HG03103 (cell line): ENCODE data around the gene NSL1.

Experiments
- ATAC-seq: cut with Tn5 transposase; IDR thresholded peaks from one replicate; pipeline ENCODE4 v1.9.1; 2021; ENCODE audit warnings: low read depth; ENCODE audit not compliant: unreplicated experiment

The NSL1 gene, protein sequence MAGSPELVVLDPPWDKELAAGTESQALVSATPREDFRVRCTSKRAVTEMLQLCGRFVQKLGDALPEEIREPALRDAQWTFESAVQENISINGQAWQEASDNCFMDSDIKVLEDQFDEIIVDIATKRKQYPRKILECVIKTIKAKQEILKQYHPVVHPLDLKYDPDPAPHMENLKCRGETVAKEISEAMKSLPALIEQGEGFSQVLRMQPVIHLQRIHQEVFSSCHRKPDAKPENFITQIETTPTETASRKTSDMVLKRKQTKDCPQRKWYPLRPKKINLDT

DNA sequence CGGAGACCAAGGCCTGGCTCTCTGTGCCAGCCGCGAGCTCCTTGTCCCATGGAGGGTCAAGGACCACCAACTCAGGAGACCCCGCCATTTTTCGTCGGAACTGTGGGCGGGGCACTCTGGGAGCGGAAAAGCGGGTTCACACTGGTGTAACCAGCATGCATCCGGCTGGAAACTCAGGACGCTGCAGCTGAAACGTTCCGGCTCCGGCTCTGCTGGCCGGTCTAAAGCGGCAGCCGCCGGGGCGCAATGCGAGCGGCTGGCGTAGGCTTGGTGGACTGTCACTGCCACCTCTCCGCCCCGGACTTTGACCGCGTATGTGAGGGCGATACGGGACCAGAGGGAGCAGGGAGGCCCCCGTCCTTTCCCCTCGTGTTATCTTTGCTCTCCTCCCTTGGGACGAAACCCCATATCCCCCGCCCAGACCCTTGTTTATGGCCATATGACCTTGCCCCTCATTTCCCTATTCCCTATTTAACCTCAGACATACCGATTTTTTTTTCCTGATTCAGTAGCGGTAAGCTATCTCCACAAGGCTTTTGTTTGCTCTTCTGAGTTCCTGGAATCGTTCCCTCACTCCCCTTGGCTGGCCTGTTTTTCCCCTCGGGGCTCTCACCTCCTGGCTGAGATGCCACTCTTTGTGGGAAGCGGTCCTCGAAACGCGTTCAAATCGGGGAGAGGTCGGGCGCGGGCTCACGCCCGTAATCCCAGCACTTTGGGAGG lies at the start of gene NSL1, which contains the start of gene TATDN3:
NSL1 (minus strand) TSS at position 102 of the 720 bp plus-strand sequence; CDS start at position 88, 14 bp downstream.
TATDN3 (plus strand) TSS at position 219 of the 720 bp plus-strand sequence; CDS start at position 247, 28 bp downstream.
- peak; percentile 49 for ATAC-seq

DNA sequence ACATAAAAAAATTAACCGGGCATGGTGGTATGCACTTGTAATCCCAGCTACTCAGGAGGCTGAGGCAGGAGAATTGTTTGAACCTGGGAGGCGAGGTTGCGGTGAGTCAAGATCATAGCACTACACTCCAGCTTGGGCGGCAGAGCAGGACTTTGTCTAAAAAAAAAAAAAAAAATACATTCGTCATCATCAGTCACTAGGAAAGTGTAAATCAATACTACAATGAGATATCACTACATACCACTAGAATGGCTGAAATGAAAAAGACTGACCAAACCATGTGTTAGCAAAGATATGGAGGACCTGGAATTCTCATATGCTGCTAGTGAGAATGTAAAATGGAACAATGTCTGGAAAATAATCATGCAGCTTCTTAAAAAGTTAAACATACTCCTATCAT lies 46.6 kb upstream of the NSL1 start:
- no peak for ATAC-seq

DNA sequence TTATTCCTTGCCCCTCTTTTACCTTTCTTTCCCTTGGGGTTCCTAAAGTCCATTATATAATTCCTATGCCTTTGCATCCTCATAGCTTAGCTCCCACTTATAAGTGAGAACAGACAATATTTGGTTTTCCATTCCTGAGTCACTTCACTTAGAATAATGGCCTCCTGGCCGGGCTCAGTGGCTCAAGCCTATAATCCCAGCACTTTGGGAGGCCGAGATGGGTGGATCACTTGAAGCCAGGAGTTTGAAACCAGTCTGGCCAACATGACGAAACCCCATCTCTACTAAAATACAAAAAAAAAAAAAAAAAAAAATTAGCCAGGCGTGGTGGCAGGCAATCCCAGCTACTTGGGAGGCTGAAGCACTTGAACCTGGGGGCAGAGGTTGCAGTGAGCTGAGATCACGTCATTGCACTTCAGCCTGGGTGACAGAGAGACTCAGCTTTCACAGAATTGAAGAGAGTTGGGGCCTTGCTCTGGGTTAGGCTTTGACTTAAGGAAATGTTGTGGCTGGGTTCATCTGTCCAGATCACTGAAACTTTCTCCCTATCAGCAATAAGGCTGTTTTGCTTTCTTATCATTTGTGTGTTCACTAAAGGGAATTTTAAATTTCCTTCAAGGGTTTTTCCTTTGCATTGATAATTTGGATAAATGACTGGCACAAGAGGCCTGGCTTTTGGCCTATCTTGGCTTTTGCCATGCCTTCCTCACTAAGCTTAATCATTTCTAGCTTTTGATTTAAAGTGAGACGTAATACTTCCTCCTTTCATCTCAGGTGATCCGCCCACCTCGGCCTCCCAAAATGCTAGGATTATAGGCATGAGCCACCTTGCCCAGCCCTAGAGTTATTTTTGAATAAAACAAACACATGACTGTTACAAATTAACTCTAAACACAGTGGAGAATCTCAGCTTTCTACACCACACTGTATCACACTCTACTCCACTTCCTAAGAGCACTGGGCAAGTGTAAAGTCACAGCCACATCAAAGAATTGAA lies 41.9 kb upstream of the NSL1 start:
- peak; percentile 67 for ATAC-seq

DNA sequence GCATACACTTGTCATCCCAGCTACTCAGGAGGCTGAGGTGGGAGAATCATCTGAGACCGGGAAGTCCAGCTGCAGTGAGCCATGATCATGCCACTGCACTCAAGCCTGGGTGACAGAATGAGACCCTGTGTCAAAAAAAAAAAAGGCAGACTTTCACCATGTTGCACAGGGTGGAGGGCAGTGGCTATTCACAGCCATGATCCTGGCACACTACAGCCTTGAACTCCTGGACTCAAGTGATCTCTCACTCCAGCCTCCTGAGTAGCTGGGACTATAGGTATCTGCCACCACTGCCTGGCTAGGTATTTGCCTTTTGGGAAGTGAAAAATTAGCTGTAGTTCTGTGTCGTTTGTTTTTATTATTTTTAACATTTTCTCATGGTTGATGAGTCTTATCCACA lies 36.8 kb upstream of the NSL1 start:
- no peak for ATAC-seq

DNA sequence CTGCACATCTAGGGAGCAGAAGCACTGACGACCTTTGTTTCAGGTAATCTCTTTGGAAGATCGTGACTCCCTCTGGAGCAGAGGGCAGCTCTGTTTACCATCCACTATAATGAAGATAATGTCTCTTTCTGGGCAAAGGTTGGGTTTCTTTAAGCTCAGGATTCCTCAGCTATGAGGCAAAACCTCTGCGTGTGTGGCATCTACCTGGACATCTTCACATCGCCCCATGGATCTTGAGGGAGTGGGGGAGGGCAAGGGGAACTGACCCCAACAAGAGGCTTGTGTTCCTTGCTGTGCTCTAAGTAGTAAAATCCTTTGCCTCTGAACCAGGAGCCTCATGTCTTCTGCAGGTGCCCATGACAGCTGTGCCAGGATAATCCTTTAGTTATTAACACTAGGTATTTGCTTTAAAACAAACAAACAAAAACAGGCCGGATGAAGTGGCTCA lies 36.3 kb upstream of the NSL1 start:
- no peak for ATAC-seq

DNA sequence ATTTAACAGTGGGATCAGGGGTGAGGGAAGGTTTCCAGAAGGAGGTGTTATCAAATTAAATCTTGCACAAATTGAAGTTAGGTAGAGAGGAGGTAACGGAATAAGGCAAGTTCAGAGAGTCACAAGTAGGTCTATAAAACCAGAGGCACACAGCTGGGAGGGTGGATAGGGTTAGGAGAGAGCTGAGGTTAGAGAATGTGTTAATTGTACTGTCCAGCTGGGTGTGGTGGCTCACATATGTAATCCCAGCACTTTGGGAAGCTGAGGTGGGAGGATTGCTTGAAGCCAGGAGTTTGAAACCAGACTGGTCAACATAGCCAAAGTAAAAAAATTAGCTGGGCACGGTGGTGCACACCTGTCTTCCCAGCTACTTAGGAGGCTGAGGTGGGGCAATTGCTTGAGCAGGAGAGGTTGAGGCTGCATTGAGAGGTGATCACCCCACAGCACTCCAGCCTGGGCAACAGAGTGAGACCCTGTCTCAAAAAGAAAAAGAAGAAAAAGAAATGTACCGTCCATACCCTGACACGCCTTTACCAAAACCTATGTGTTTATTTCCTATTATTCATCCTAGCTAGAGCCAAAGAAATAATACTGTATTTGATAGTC lies 35.7 kb upstream of the NSL1 start:
- no peak for ATAC-seq

DNA sequence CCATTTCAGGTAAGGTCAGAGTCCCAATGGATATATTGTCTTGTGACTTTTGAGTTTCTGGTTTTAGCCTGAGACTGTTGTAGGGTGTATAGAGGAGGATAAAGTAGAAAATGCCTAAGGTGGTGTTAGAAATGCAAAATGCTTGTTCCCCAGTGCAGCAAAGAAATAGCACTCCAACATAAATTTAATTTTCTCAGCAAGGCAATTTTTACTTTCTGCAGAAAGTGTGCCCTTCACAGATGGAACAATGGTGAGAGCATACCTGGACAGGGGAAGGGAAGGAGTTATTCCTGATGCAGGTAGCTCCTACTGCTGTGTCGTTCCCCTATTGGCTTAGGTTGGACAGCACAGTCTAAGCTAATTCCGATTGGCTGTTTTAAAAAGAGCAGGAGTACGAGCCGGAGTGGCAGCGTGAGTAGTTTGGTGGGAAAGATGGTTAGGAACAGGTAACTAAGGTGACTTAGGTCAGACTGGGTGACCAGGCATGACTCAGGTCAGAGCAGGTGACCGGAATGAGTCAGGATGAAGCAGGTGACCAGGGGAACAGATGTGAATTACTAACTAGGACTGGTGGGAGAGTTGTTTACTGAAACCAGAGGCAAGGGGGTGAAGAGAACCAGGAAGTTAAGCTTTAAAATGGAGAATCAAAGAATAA lies 34.3 kb upstream of the NSL1 start:
- no peak for ATAC-seq

DNA sequence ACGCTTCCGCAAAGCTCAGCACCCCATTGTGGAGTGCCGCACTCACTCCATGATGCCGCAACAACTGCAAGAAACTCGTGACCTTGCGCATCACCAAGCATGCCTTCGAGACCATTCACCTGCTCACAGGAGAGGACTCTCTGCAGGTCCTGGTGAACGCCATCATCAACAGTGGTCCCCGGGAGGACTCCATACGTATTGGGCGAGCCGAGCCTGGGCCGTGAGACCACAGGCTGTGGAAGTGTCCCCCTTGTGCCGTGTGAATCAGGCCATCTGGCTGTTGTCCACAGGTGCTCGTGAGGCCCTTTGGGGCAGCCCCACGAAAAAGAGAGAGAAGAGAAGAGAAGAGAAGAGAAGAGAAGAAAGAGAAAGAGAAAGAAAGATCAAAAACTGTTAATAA lies 32.6 kb upstream of the NSL1 start:
- ATAC-seq = no peak

DNA sequence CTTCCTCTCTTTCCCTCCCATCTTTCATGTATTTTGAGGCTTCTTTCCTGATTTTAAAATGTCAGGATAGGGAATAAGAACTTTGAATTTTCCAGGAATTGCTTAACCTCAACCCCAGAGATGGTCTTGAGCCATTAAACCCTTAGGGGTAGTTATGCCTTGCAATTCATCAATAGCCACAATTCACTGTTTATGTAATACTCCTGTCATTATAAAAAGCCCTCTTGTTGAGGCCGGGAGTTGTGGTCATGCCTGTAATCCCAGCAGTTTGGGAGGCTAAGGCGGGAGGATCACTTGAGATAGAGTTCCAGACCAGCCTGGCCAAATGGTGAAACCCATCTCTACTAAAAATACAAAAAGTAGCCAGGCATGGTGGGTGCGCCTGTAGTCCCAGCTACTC lies 31.4 kb upstream of the NSL1 start:
- ATAC-seq = no peak

DNA sequence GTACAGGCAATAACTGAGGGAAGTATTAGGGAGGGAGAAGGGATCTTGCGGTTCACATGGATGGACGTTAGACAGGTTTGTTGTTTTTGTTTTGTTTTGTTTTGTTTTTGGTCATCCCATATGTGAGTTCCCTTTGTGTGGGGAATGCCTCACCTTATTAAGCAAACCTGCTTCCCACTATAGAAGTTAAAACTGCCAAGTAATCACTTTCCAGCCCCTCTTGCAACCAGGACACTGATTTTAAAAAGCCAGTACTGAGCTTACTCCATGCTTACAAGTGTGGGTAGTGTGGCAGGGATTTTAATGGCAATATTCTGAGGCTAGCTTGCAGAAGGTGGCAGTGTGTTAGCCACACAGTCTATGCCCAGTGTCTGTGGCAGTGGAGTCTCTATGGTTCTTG lies 29.4 kb upstream of the NSL1 start:
- no peak for ATAC-seq

DNA sequence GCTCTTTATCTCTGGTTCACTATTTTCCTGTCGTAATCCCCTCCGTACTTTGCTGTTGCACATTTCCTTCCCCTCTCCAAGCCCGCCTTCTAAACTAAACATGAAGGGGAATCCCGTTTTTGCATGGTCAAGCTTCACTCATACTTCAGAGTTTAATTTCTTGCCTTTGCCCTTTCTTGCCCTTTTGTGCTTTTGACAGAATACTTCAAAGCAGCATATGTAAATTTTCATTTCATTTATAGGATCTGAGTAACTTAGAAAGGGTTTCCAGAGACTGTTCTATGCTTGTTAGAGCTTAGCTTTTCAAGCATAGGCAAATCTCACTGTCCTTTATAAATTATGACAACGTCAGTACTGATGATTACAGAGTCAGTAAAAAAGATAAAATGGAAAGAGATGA lies 28.1 kb upstream of the NSL1 start:
- ATAC-seq = peak; percentile 53

DNA sequence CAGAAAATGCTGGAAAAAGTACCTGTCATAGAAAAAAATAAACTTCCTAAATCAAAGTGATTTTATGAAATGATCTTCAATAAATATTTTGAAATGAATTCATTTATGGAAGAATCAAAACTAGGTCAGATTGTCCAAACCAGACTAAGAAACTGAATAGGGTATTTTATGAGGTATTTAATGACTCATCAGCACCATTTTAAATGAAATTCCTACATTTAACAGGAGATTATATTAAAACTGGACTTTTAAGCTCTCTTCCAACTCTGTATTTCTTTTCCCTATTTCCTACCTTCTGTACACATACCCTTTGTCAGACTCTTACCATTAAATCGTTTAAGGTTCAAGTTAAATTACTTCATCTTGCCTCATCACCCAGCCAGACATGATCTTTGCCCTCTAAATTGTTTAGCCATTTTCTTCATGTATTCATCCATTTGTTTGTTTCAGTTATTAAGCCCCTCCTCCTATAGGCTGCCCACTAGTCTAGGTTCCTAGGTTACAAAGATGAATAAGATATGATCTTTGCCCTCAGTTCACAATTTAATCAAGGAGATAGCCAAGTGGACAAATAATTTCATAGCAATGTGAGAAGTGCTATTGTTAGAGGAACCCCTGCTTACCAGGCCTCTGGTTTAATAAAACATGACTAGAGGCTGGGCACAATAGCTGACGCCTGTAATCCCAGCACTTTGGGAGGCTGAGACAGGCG lies 25.1 kb upstream of the NSL1 start:
- no peak for ATAC-seq

DNA sequence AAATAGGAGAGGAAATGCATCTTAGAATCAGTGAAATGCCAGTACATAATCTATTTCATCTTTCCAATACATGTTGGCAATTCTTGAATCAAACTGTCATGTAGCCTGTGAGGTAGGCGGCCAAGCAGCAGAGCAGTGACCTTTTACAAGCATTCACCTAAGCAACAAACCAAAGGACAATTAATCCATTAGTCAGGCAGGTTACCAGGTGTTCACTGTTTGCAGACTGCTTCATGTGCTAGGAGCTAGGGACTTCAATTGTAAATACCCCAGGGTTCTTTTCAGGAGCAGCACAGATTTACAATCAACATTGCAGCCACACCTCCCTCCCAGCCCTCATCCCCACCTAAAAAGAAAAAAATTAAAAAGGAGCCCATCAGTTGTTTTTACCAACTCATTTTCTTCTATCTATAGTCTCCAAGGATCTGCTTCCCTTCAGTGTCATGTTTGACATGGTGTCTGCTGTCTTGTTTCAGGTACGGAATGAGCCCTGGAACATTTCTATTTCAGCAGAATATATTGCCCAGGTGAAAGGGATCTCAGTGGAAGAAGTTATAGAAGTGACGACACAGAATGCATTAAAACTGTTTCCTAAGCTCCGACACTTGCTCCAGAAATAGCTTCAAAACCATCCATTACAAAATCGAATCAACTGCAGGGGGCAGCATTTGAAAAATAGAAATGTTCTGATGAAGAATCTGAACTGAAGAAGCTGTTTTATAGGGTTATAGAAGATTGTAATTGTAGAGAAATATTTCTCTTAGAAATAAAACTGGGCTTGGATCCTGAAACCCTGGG lies 23.2 kb upstream of the NSL1 start:
- ATAC-seq = no peak

DNA sequence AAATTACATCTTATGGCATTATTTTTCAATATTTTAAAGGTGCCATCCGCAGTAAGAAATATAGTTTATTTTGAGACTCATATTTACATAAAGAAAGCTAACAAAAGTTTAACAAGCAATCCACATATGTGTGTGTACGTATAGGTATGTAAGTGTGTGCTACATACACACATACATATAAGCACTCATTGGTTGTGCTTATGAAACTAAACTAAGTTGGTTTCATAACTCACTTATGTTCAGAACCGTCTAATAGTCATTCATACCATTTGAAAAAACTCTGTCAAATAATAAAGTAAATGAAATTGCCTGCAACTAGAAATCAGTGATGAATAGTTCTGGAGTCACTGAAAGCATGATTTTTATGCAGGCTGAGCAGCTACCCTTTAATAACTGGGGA lies 14.2 kb upstream of the NSL1 start:
- no peak for ATAC-seq

DNA sequence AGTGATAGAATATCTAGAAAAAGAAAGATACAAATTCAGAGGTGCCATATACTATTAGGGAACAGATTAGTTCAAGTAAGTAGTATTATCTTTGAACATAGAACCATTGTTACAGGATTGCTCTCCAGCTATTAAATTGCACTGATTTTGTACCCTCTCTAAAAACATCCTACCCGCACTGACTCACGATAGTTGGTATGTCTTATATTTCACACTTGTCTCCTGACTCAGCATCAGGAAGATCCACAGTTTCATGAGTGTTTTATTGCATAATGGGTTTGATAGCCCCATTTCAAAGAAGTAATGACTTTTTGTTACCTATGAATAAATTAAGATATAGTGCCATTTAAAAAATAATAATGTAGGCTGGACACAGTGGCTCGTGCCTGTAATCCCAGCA lies 6.1 kb upstream of the NSL1 start:
- ATAC-seq = no peak

DNA sequence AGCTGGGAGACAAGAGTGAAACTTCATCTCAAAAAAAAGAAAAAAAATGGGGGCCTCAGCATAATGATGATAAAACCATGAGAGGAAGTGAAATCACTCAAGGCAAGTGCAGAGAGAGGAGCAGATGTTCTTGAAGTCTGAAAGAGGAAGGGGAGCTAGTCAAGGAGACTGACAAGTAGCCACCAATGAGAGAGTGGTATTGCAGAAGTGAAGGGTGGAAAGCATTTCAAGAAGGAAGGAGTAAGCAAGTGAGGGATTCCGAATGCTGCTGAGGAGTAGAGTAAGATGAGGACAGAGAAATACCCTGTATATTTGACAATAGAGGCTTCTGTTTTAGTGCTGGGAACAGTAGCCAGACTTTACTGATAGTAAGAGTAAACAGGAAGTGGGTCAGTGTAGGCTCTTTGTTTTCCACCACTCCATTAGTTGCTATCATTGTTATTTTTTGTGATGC lies 3.0 kb upstream of the NSL1 start:
- peak; percentile 81 for ATAC-seq

DNA sequence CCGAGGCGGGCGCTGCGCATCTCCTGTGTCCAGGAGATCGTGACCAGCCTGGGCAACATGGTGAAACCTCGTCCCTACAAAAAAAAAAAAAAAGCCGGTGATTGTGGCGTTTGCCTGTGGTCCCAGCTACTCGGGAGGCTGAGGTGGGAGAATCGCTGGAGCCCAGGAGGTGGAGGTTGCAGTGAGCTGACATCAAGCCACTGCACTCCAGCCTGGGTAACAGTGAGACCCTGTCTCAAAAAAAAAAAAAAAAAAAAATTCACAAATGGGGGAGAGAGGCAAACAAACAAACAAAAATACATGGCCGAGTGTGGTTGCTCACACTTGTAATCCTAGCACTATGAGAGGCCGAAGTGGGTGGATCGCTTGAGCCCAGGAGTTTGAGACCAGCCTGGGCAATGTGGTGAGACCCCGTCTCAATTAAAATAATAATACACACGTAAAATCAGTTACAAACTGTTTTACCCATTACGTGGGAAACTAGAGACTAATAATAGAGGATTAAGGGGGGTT lies 875 bp upstream of the NSL1 start:
- no peak for ATAC-seq

DNA sequence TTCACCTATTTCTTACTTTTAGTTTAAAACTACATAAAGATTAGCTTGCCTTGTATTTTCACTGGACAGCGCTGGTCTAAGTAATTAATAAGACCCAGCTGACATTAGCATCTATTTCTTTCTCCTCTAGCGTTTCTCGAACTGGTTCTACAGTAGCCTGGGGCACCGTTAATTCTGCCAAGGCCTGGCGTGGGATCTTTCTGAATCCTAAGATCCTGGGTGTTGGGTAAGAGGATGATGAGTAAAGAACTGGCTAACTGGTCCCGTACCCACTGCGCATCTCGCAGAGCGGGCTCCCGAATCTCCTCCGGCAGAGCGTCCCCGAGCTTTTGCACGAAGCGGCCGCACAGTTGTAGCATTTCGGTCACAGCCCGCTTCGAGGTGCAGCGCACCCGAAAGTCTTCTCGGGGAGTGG lies 309 bp downstream of the NSL1 start:
- peak; percentile 13 for ATAC-seq
